ENCODE measurements around the gene GPAT3.

GPAT3 gene

DNA sequence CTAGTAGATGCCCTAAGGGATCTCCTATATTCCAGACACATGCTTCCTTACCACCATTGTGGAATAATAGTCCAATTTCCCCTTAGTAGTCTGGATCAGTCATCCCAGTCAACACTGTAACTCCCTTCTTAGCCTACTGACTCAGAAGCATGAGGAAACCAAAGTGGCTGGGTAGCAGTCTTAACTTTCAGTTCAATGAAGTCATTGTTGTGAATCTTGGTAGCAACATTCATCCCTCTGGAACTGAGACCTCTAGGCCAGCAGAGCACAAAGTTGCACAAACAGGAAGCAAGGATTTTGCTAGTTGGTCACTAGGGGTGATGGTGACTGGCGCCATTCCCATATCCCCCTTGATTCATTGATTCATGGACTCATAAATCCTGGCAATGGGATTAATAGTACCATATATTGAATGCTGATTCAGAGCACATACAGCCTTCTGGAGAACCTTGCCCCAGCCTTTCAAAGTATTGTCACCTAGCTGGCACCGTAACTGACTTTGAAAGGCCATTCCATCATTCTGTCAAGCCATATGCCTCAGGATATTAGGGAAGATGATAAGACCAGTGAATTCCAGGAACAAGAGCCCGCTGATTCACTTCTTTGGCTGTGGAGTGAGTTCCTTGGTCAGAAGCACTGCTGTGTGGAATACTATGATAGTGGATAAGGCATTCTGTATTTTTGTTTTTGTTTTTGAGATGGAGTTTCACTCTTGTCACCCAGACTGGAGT, 19.7 kb upstream of the GPAT3 start:
- Histone ChIP-seq H2AFZ (ENCODE audit: insufficient read depth, low read length, poor library complexity) (no peak overlapping the region), H3K23ac (ENCODE audit: low read length) (no peak overlapping the region), H3K9me3 (ENCODE audit: insufficient read depth, low read depth, low read length) (no peaks in the 10 kb centered on the region), H3K14ac (ENCODE audit: low read length) (no peak overlapping the region), H3K4me1 (ENCODE audit: control insufficient read depth in 1 of 2, insufficient read depth in 2 of 2, low read length in 2 of 2) (no peaks in the 10 kb centered on the region), H3K27ac (ENCODE audit: low read depth, low read length) (no peak overlapping the region), H3K79me2 (ENCODE audit: control insufficient read depth, insufficient read depth, low read length, poor library complexity) (no peaks in the 10 kb centered on the region), H4K91ac (ENCODE audit: low read depth, low read length) (no peak overlapping the region), H3K4ac (ENCODE audit: low read depth, low read length) (no peak overlapping the region), H4K12ac (ENCODE audit: low read depth, low read length) (no peak overlapping the region), H3K27me3 (ENCODE audit: insufficient read depth, low read length) (no peaks in the 10 kb centered on the region), H3K79me1 (ENCODE audit: low read length) (no peaks in the 10 kb centered on the region), H3K36me3 (ENCODE audit: control insufficient read depth in 1 of 2, insufficient read depth in 2 of 2, low read length in 2 of 2) (no peaks in the 10 kb centered on the region), H4K8ac (ENCODE audit: low read depth, low read length) (no peak overlapping the region), H2BK12ac (ENCODE audit: low read length) (no peak overlapping the region), H2BK5ac (ENCODE audit: low read depth, low read length, poor library complexity) (no peak overlapping the region), H3K4me3 (ENCODE audit: low read depth, low read length) (no peak overlapping the region), H2BK120ac (ENCODE audit: insufficient read depth, low read length, poor library complexity) (no peak overlapping the region), H3K9ac (ENCODE audit: low read length) (no peak overlapping the region), H2AK5ac (ENCODE audit: low read length) (no peak overlapping the region), H3K4me2 (ENCODE audit: low read length) (no peak overlapping the region), H3K18ac (ENCODE audit: low read length) (no peak overlapping the region)
- DNase-seq: peak; percentile 14 to 69
- no CpG with 5 or more reads among the region's 3 CpGs for WGBS (ENCODE audit: extremely low coverage, insufficient coverage, insufficient read length)

DNA sequence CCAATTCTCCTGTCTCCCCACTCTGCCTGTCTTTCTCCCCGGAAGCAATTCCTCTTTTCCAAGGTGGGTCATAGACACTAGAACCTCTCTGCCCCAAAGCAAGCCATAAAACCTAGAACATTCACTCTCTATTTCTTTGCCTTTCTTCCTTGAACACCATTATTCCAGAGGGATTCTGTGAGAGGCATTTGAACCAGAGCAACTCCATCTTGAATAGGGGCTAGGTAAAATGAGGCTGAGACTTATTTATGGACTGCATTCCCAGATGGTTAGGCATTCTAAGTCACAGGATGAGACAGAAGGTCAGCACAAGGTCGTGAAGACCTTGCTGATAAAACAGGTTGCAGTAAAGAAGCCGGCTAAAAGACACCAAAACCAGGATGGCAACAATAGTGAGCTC, 13.7 kb upstream of the GPAT3 start:
- Histone ChIP-seq H3K4ac (ENCODE audit: low read depth, low read length) (no peak overlapping the region), H3K9ac (ENCODE audit: low read length) (no peak overlapping the region)
- WGBS (ENCODE audit: extremely low coverage, insufficient coverage, insufficient read length): no CpG with 5 or more reads among the region's 3 CpGs

GRCh38 chr4:83527671-83528070, 8.2 kb upstream of the GPAT3 start:
- H3K27me3 ChIP-seq (ENCODE audit: insufficient read depth, low read length): no peaks in the 10 kb centered on the region
- H3K36me3 ChIP-seq (ENCODE audit: control insufficient read depth in 1 of 2, insufficient read depth in 2 of 2, low read length in 2 of 2): no peaks in the 10 kb centered on the region
- H4K8ac ChIP-seq (ENCODE audit: low read depth, low read length): no peak overlapping the region
- H3K4me2 ChIP-seq (ENCODE audit: low read length): no peak overlapping the region
- H4K91ac ChIP-seq (ENCODE audit: low read depth, low read length): no peak overlapping the region
- no peak overlapping the region for H3K4me3 ChIP-seq (ENCODE audit: low read depth, low read length)
- no CpG with 5 or more reads among the region's 2 CpGs for WGBS (ENCODE audit: extremely low coverage, insufficient coverage, insufficient read length)
- no peak overlapping the region for H3K4ac ChIP-seq (ENCODE audit: low read depth, low read length)
- H2BK5ac ChIP-seq (ENCODE audit: low read depth, low read length, poor library complexity): no peak overlapping the region
- no peak overlapping the region for H4K12ac ChIP-seq (ENCODE audit: low read depth, low read length)
- no peak overlapping the region for H3K14ac ChIP-seq (ENCODE audit: low read length)
- H3K79me1 ChIP-seq (ENCODE audit: low read length): no peaks in the 10 kb centered on the region
- peaks cover 3% of the 10 kb centered on the region for H3K9me3 ChIP-seq (ENCODE audit: insufficient read depth, low read depth, low read length)
- no peak overlapping the region for H3K23ac ChIP-seq (ENCODE audit: low read length)
- no peak overlapping the region for H2BK120ac ChIP-seq (ENCODE audit: insufficient read depth, low read length, poor library complexity)
- no peak overlapping the region for H2BK12ac ChIP-seq (ENCODE audit: low read length)
- no peaks in the 10 kb centered on the region for H3K4me1 ChIP-seq (ENCODE audit: control insufficient read depth in 1 of 2, insufficient read depth in 2 of 2, low read length in 2 of 2)
- no peak overlapping the region for H2AK5ac ChIP-seq (ENCODE audit: low read length)
- no peak overlapping the region for H2AFZ ChIP-seq (ENCODE audit: insufficient read depth, low read length, poor library complexity)
- DNase-seq: no peak
- H3K79me2 ChIP-seq (ENCODE audit: control insufficient read depth, insufficient read depth, low read length, poor library complexity): no peaks in the 10 kb centered on the region
- no peak overlapping the region for H3K9ac ChIP-seq (ENCODE audit: low read length)
- no peak overlapping the region for H3K18ac ChIP-seq (ENCODE audit: low read length)
- no peak overlapping the region for H3K27ac ChIP-seq (ENCODE audit: low read depth, low read length)

More for the DNA sequence above, 13.7 kb upstream of the GPAT3 start:
- H3K23ac ChIP-seq (ENCODE audit: low read length): no peak overlapping the region
- no peak overlapping the region for H3K14ac ChIP-seq (ENCODE audit: low read length)
- H2BK120ac ChIP-seq (ENCODE audit: insufficient read depth, low read length, poor library complexity): no peak overlapping the region
- H2AFZ ChIP-seq (ENCODE audit: insufficient read depth, low read length, poor library complexity): no peak overlapping the region
- no peaks in the 10 kb centered on the region for H3K27me3 ChIP-seq (ENCODE audit: insufficient read depth, low read length)
- H3K36me3 ChIP-seq (ENCODE audit: control insufficient read depth in 1 of 2, insufficient read depth in 2 of 2, low read length in 2 of 2): no peaks in the 10 kb centered on the region
- no peak overlapping the region for H3K27ac ChIP-seq (ENCODE audit: low read depth, low read length)
- no peak overlapping the region for H3K4me2 ChIP-seq (ENCODE audit: low read length)
- no peak overlapping the region for H2BK12ac ChIP-seq (ENCODE audit: low read length)
- no peaks in the 10 kb centered on the region for H3K79me1 ChIP-seq (ENCODE audit: low read length)
- no peak overlapping the region for H4K8ac ChIP-seq (ENCODE audit: low read depth, low read length)
- no peak overlapping the region for H3K18ac ChIP-seq (ENCODE audit: low read length)
- no peak overlapping the region for H4K91ac ChIP-seq (ENCODE audit: low read depth, low read length)
- peaks cover 3% of the 10 kb centered on the region for H3K9me3 ChIP-seq (ENCODE audit: insufficient read depth, low read depth, low read length)
- no peak overlapping the region for H4K12ac ChIP-seq (ENCODE audit: low read depth, low read length)
- H3K79me2 ChIP-seq (ENCODE audit: control insufficient read depth, insufficient read depth, low read length, poor library complexity): no peaks in the 10 kb centered on the region
- no peak overlapping the region for H2BK5ac ChIP-seq (ENCODE audit: low read depth, low read length, poor library complexity)
- DNase-seq: no peak
- H2AK5ac ChIP-seq (ENCODE audit: low read length): no peak overlapping the region
- H3K4me1 ChIP-seq (ENCODE audit: control insufficient read depth in 1 of 2, insufficient read depth in 2 of 2, low read length in 2 of 2): no peaks in the 10 kb centered on the region
- H3K4me3 ChIP-seq (ENCODE audit: low read depth, low read length): no peak overlapping the region

- WGBS (ENCODE audit: extremely low coverage, insufficient coverage, insufficient read length): no CpG with 5 or more reads among the region's 46 CpGs
- H3K14ac ChIP-seq (ENCODE audit: low read length): no peak overlapping the region
Observed at GRCh38 chr4:83536362-83537272, 709 bp downstream of the GPAT3 start.

More at GRCh38 chr4:83536362-83537272, 709 bp downstream of the GPAT3 start:
- Histone ChIP-seq H3K18ac (ENCODE audit: low read length) (no peak overlapping the region), H2AK5ac (ENCODE audit: low read length) (no peak overlapping the region), H3K23ac (ENCODE audit: low read length) (no peak overlapping the region), H3K79me2 (ENCODE audit: control insufficient read depth, insufficient read depth, low read length, poor library complexity) (no peaks in the 10 kb centered on the region), H4K12ac (ENCODE audit: low read depth, low read length) (no peak overlapping the region), H3K4me1 (ENCODE audit: control insufficient read depth in 1 of 2, insufficient read depth in 2 of 2, low read length in 2 of 2) (peaks cover 5 to 9% of the 10 kb centered on the region in 2 experiments), H3K27me3 (ENCODE audit: insufficient read depth, low read length) (peaks cover 28% of the 10 kb centered on the region), H2BK12ac (ENCODE audit: low read length) (no peak overlapping the region), H2AFZ (ENCODE audit: insufficient read depth, low read length, poor library complexity) (peak overlapping the region; percentile 3), H3K4me3 (ENCODE audit: low read depth, low read length) (peak overlapping the region; percentile 68), H3K79me1 (ENCODE audit: low read length) (peaks cover 2% of the 10 kb centered on the region), H3K4ac (ENCODE audit: low read depth, low read length) (no peak overlapping the region), H2BK5ac (ENCODE audit: low read depth, low read length, poor library complexity) (no peak overlapping the region), H3K4me2 (ENCODE audit: low read length) (peak overlapping the region; percentile 91), H4K8ac (ENCODE audit: low read depth, low read length) (no peak overlapping the region), H3K36me3 (ENCODE audit: control insufficient read depth in 1 of 2, insufficient read depth in 2 of 2, low read length in 2 of 2) (no peaks in the 10 kb centered on the region), H2BK120ac (ENCODE audit: insufficient read depth, low read length, poor library complexity) (no peak overlapping the region), H4K91ac (ENCODE audit: low read depth, low read length) (no peak overlapping the region), H3K9ac (ENCODE audit: low read length) (no peak overlapping the region), H3K27ac (ENCODE audit: low read depth, low read length) (no peak overlapping the region), H3K9me3 (ENCODE audit: insufficient read depth, low read depth, low read length) (no peaks in the 10 kb centered on the region)
- DNase-seq: peak in 1 of 2 donors; percentile 2
